MM.1S (cell line): Measurements from ENCODE around the gene SLC6A12.

Experiments used
- CTCF ChIP-seq: fragments of 300-600 bp; sonication (generic); IDR thresholded peaks from 2 replicates; pipeline ENCODE4 v1.5.1; 2016; ENCODE audit warnings: antibody characterized with exemption, low read length, mixed read lengths
- EZH2 ChIP-seq: fragments of 300-600 bp; sonication (generic); optimal IDR thresholded peaks from 2 replicates; pipeline ENCODE3; 2017; ENCODE audit warnings: low read depth, mild to moderate bottlenecking, antibody characterized with exemption, low read length, mixed read lengths

GRCh38 chr12:212415-212714 lies 1.6 kb downstream of the SLC6A12 start:
- TF ChIP-seq CTCF (no peak), EZH2 (no peak)
